Cerebellar nuclear complex (tissue), 1 donor: ENCODE measurements around the gene NDOR1.

Experiments used
- DNase-seq, 2 experiments: peaks; one replicate each; lab custom pipeline; 2025; lab: John Stamatoyannopoulos, UW

Gene NDOR1

GRCh38 chr9:137243626-137244485 lies 38.4 kb downstream of the NDOR1 start:
- no peak for DNase-seq

GRCh38 chr9:137244486-137245449 lies 39.3 kb downstream of the NDOR1 start:
- DNase-seq, result no peak

DNA sequence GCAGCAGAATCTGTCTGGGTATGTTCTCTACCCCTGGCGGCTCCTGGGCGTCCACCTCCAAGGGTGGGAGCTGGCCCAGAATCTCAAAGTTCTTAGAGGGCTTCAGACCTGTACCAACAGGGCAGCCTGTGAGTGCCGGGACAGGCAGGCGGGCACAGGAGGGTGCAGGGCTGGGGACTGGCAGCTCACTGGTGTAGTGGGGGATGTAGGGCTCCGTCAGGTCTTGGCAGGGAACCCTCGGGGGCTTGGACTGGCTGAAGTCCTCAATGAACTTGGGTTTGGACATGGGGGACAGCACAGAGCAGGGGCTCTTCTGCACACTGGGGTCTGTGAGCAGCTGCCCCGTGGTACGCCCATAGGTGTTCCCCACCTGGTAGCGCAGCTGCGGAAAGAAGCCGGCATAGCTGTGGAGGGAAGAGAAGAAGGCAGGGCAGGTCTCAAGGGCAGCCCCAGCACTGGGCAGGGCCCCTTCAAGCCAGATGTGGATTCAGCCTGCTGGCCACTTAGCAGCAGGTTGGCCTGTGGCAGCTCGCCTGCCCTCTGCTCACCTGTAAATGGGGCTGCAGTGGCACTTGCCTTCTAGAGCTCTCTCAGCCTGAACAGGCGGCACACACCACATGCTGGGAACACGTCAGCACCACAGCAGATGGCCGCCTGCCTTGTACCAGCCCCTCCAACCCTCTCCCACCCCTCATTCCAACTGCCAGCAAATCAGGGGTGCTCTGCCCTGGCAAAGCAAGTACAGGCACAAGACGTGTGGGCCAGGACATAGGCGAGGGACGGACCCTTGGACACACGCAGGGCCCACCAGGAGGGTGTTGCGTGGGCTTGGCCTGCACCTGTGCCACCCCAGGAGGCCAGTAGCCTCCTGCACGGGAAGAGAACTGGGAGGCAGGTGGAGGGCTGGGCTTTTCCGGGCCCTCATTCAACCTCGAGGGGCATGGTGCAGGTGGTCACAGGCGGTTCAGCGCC lies 40.2 kb downstream of the NDOR1 start:
- DNase-seq, result no peak

- no peak for DNase-seq
Observed at GRCh38 chr9:137247135-137247915, 41.8 kb downstream of the NDOR1 start.

GRCh38 chr9:137247916-137248175 lies 42.3 kb downstream of the NDOR1 start:
- no peak for DNase-seq

DNA sequence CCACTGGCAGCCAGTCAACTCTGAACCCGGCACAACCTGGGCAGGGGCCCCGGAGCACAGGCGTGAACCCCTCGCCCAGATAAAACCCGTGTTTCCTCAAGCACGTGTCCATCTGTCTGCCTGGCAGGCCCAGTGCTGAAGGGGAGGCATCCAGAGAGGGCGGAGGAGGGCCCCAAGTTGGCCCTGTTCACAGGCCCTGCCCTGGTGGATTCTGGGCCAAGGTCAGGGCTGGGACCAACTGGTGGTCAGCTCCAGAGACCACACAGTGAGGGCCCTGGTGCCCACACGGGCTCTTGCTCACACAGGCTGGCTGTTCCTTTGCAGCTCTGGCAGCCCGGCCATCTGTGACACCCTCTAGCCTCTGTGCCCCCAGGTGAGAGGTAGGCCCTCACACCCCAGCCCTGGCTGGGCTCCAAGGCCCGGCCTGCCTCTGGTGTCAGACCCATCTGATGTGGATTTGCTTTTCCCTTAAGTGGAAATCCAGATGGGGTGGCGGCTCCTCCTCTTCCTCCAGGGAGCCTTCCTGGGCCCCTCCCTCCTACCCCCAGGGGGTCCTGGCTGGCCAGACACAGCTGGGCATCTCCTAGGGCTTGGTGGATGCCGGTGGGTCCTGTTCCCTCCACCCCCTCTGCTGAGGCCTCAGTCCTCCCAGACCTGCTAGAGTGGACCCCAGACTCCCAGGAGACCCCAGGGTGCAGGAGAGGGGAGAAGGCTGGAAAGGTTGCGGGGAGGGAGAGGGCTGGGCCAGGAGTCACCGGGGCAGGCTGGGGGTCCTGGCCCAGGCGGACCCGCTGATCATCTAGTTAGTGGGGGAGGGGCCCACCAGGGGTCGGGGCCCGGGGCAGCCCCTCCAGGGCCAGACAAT lies 45.1 kb downstream of the NDOR1 start:
- no peak for DNase-seq

GRCh38 chr9:137251194-137251461 lies 45.6 kb downstream of the NDOR1 start, which contains the start of gene STPG3:
Gene STPG3, plus strand, starts transcription at chr9:137251286. Its CDS starts 1 bp downstream, at chr9:137251287.
- DNase-seq, result no peak

- DNase-seq, result no peak
Observed at GRCh38 chr9:137251490-137252268, 46.2 kb downstream of the NDOR1 start.

DNA sequence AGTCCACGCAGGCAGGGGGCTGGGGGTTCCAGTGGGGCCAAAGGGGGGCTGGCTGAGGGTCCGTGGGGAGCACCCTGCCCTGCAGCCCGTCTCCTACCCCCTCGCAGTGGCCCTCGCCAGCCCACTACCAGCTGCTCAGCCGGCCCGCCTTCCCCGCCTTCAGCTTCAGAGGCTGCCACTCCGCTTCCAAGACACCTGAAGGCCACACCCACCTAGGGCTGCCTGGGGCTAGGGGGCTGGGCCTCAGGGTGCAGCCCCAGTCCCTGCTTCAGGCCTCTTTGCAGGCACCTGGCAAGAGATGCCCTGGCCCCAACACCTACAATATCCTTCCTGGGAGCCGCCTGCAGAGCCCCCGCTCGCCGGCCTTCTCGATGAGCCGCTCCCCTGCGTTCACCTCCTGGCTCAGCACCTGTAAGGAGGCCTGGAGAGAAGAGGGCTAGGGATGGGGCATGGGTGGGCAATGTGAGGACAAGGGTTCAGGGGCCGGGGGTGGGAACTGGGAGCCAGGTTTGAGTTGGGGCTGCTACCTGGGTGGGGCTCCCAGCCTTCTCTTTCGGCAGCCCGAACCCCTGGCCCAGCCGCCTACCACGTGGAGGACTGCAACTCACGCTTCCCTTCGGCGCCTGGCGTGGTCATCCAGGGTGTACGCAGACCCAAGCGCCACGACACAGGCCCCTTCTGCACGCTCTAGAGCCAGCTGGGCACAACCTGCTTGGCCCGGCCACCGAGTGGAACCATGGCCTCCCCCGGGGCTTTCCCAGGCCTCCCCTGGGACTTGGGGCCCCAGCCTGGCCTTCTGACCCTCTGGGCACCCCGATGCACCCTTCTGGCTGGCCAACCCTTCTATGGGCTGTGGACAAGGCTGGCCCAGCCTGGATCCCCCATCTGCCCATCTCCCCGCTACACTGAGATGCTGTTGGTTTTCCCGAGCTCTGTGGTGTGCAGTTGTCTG lies 47.3 kb downstream of the NDOR1 start:
- no peak for DNase-seq

- no peak for DNase-seq
Observed at GRCh38 chr9:137253717-137254623, 48.5 kb downstream of the NDOR1 start.

GRCh38 chr9:137254624-137255447 lies 49.3 kb downstream of the NDOR1 start, which contains the start of gene NELFB:
Gene NELFB, plus strand, starts transcription at chr9:137255327.
- peak in 1 of 2 experiments; percentile 31 for DNase-seq

GRCh38 chr9:137255448-137256114 lies 50.1 kb downstream of the NDOR1 start:
- DNase-seq, result no peak

DNA sequence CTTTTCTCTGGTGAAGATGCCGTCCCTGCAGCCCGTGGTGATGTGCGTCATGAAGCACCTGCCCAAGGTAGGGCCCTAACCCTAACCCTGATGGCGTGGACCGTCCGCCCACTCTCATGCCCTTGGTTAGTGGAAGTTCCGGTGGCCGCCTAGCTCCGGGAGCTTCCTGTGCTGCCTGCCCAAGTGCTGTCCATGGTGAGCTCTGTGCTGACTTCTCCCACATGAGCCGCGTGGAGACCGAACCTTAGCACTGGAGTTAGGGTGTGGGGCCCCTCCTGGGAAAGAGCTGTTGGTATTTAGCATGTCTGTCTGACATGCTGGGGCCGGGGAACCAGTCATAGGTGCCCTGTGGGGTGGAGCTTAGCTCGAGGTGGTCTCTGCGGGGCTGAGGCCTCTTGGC lies 50.9 kb downstream of the NDOR1 start:
- no peak for DNase-seq

- DNase-seq, result no peak
Observed at GRCh38 chr9:137256856-137257255, 51.4 kb downstream of the NDOR1 start.

DNA sequence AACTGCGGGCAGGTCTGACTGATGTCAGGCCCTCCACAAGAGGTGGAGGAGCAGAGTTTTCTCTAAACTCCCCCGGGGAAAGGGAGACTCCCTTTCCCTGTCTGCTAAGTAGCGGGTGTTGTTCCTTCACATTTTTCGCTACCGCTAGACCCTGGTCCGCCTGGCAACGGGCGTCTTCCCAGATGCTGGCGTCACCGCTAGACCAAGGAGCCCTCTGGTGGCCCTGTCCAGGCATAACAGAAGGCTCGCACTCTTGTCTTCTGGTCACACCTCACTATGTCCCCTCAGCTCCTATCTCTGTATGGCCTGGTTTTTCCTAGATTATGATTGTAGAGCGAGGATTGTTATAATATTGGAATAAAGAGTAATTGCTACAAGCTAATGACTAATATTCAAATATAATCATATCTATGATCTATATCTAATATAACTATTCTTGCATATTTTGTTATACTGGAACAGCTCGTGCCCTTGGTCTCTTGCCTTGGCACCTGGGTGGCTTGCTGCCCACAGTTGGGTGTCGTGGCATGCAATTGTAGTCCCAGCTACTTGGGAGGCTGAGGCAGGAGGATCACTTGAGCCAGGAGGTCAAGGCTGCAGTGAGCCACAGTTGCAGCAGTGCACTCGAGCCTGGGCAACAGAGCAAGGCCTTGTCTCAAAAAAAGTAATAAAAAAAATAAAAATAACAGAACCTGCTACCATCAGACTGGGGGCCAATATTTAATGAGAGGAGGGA lies 56.8 kb downstream of the NDOR1 start:
- DNase-seq, result peak in 1 of 2 experiments; percentile 15
